Sigmoid colon (tissue), 4 donors: Measurements from ENCODE around the gene NPHP4.

Source experiments
- POLR2A ChIP-seq, 2 donors: fragments of 450-650 bp; IDR thresholded peaks; one replicate each; pipeline ENCODE4 v1.6.1; 2016; ENCODE audit warnings: antibody characterized with exemption in 2 of 2, mild to moderate bottlenecking in 2 of 2, moderate library complexity in 2 of 2
- POLR2AphosphoS5 ChIP-seq, 4 donors: sonication (generic); formaldehyde crosslinking; IDR thresholded peaks; one replicate each; pipeline ENCODE4 v1.6.1; 2017; ENCODE audit warnings: antibody characterized with exemption in 4 of 4
- TF ChIP-seq, protein P1 (sequence below), 4 experiments: fragments of 450-650 bp in 3 of 4; fragments of 200-600 bp in 1 of 4; IDR thresholded peaks; one replicate each; pipeline ENCODE4 v1.5.1; 2016 to 2019; ENCODE audit warnings: antibody characterized with exemption in 4 of 4, mild to moderate bottlenecking in 3 of 4, moderate library complexity in 2 of 4

DNA sequence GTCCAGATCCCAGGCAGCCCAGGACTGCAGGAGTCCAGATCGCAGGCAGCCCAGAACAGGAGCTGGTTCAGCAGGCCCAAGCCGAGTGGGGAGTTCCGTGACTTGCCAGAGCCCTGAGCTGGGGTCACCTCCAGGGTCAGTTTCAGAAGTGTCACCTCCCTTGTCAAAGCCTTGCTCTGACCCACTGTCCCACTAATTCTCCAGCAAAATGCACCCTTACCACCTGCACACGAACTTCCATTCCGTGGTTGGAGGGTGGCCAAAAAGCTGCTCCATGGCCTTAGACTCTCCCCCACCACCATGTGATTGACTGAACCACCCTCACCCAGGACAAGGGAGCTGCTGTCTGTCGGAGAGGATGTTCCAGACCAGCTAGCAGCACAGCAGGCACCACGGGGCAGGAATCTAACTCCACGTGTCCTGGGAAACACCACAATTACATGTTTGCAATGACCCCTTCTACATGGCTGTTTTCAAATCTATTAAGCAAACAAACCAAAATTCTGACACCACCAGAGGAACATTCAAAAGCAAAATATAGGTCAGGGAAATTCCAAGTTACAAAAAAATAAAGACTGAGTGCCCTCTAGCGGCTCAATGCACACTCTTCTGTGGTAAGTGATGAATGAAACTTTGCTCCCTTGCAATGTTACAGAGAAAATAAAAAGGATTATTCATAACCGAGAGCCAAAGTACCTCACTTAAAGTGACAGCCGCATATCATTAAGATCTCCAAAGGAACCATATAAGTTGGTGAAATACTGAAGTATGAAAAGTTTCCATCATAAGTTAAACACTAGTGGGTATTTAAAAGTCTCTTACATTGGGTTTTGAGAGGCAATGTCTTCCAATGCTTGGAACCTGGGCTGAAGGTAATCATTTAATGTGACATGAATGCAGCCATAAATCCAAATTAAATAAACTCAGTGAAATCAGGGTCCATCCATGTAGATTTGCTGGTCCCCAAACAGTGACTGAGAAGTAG is 76.3 kb downstream of the NPHP4 start:
- TF ChIP-seq, protein P1, sequence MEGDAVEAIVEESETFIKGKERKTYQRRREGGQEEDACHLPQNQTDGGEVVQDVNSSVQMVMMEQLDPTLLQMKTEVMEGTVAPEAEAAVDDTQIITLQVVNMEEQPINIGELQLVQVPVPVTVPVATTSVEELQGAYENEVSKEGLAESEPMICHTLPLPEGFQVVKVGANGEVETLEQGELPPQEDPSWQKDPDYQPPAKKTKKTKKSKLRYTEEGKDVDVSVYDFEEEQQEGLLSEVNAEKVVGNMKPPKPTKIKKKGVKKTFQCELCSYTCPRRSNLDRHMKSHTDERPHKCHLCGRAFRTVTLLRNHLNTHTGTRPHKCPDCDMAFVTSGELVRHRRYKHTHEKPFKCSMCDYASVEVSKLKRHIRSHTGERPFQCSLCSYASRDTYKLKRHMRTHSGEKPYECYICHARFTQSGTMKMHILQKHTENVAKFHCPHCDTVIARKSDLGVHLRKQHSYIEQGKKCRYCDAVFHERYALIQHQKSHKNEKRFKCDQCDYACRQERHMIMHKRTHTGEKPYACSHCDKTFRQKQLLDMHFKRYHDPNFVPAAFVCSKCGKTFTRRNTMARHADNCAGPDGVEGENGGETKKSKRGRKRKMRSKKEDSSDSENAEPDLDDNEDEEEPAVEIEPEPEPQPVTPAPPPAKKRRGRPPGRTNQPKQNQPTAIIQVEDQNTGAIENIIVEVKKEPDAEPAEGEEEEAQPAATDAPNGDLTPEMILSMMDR (IDR thresholded peaks at IDR 0.05), result peak in 3 of 4 experiments; percentile 25 to 57 (median 43)
- TF ChIP-seq POLR2A (IDR thresholded peaks at IDR 0.05) (no peak), POLR2AphosphoS5 (IDR thresholded peaks at IDR 0.05) (no peak)
